ENCODE results near the gene MTHFD1. TPM values are rescaled to one million over a fixed set of nuclear protein-coding genes. Genes with fewer than 3 reads are reported as not detected.
"Not testable (repeated sequence)": the region's sequence is repeated elsewhere in the genome, so short reads cannot be mapped to it uniquely, and the experiment has no call there.

The MTHFD1 gene
- total and polyA plus RNA-seq, 10 donors: 17.6 to 65.9 (median 29.7) TPM

DNA sequence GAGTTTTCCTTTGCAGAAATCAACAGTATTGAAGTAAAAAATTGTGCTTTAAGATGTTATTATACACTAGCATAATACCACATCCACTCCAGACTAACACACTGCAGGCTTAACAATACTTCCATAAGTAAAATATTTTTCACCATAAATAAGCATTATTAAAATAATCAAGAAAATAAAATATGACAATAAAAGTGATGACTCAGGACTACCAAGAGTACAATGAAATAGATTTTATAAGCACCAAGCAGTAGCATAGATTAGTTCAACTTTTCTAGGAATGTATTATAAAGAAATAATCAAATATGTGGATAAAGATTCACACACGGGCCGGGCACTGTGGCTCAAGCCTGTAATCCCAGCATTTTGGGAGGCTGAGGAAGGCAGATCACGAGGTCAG, 40.4 kb upstream of the MTHFD1 start:
- no peak for DNase-seq
- TF ChIP-seq POLR2AphosphoS5 (IDR thresholded peaks at IDR 0.05) (no peak), POLR2A (IDR thresholded peaks at IDR 0.05) (no peak)
- TF ChIP-seq, protein P1, sequence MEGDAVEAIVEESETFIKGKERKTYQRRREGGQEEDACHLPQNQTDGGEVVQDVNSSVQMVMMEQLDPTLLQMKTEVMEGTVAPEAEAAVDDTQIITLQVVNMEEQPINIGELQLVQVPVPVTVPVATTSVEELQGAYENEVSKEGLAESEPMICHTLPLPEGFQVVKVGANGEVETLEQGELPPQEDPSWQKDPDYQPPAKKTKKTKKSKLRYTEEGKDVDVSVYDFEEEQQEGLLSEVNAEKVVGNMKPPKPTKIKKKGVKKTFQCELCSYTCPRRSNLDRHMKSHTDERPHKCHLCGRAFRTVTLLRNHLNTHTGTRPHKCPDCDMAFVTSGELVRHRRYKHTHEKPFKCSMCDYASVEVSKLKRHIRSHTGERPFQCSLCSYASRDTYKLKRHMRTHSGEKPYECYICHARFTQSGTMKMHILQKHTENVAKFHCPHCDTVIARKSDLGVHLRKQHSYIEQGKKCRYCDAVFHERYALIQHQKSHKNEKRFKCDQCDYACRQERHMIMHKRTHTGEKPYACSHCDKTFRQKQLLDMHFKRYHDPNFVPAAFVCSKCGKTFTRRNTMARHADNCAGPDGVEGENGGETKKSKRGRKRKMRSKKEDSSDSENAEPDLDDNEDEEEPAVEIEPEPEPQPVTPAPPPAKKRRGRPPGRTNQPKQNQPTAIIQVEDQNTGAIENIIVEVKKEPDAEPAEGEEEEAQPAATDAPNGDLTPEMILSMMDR (IDR thresholded peaks at IDR 0.05 in 8 of 11, conservative IDR thresholded peaks at IDR 0.05 in 3 of 11): no peak
- 94 to 99% (median 95%) methylated on average over 3 of the region's 3 CpGs for WGBS, 5 donors
- Histone ChIP-seq H3K27ac (no peak overlapping the region), H3K9me3 (no peaks in the 10 kb centered on the region), H3K4me3 (no peak overlapping the region), H3K36me3 (no peaks in the 10 kb centered on the region), H3K4me1 (no peaks in the 10 kb centered on the region), H3K27me3 (replicated peaks in 1 of 7) (no peaks in the 10 kb centered on the region)
- intact Hi-C loops (cut with DNase I; ENCODE audit: low total_unique reads): loop anchor here (10.0 kb wide), 1 partner anchor 127 kb away; no protein-coding TSS in a partner anchor

DNA sequence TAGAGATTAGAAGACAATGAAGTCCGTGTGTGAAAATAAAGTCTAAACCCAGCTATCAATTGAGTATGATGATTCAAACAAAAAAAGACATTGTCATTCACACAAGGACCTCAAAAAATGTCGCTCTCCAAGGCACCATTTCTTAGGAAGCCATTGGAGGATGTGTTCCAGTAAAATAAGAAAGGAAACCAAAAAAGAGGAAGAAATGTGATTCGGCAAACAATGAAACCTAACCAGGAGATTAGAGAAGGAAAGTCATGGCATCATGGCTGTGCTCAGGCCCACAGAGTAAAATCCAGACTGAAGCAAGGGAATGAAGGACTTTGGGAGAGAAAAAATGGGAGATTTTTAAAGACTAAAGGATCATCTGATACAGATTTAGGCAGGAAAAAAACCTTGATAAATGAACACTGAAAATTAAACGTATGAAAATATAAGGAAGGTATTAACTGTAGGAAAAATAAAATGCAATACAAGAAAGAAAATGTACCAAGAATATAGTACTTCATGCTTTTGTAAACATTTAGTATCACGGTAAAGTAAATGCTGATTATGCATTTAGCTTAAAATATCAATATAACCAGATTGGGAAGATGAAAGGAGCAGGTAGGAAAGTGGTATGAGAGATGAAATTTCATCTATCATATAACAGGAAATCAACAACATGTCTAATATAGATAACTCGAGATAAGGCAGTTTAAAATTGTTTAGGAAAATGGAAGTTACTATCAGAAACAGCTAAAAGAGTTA, 38.2 kb upstream of the MTHFD1 start:
- Histone ChIP-seq H3K27me3 (replicated peaks in 1 of 7) (no peaks in the 10 kb centered on the region), H3K27ac (no peak overlapping the region), H3K36me3 (peaks cover 0 to 5% (median 0%) of the 10 kb centered on the region in 6 donors), H3K9me3 (no peaks in the 10 kb centered on the region), H3K4me3 (no peak overlapping the region), H3K4me1 (no peaks in the 10 kb centered on the region)
- no peak for DNase-seq
- intact Hi-C loops (cut with DNase I; ENCODE audit: low total_unique reads): loop anchor here (10.0 kb wide), 1 partner anchor 125 kb away; no protein-coding TSS in a partner anchor
- TF ChIP-seq, protein P1 (IDR thresholded peaks at IDR 0.05 in 8 of 11, conservative IDR thresholded peaks at IDR 0.05 in 3 of 11): no peak
- TF ChIP-seq POLR2A (IDR thresholded peaks at IDR 0.05) (no peak), POLR2AphosphoS5 (IDR thresholded peaks at IDR 0.05) (no peak)
- 77 to 87% (median 81%) methylated on average over 6 of the region's 6 CpGs for WGBS, 5 donors

DNA sequence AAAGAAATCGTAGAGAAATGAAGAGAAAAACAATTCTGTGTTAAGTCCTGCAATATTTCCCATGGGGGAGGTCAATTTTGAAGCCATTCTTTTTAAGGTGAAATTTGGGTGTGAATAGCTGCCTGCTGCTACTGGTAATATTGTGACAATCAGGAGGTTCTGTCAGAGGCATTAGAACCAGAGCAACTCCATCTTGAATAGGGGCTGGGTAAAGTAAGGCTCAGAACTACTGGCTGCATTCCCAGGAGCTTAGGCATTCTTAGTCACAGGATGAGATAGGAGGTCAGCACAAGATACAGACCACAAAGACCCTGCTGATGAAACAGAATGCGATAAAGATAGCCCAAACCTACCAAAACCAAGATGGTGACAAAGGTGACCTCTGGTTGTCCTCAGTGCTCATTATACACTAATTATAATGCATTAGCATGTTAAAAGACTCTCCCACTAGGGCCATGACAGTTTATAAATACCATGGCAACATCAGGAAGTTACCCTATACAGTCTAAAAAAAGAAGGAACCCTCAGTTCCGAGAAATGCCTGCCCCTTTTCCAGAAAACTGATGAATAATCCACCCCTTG, 24.8 kb upstream of the MTHFD1 start:
- Histone ChIP-seq H3K27me3 (replicated peaks in 1 of 7) (no peaks in the 10 kb centered on the region), H3K4me3 (no peak overlapping the region), H3K36me3 (no peaks in the 10 kb centered on the region), H3K27ac (no peak overlapping the region), H3K4me1 (no peaks in the 10 kb centered on the region), H3K9me3 (no peaks in the 10 kb centered on the region)
- TF ChIP-seq, protein P1 (IDR thresholded peaks at IDR 0.05 in 8 of 11, conservative IDR thresholded peaks at IDR 0.05 in 3 of 11): no peak
- TF ChIP-seq POLR2A (IDR thresholded peaks at IDR 0.05): no peak
- no peak for TF ChIP-seq POLR2AphosphoS5 (IDR thresholded peaks at IDR 0.05)
- intact Hi-C loops (cut with DNase I; ENCODE audit: low total_unique reads): no loop called here
- 77 to 85% (median 79%) methylated on average over 3 of the region's 3 CpGs for WGBS, 5 donors
- no peak for DNase-seq

DNA sequence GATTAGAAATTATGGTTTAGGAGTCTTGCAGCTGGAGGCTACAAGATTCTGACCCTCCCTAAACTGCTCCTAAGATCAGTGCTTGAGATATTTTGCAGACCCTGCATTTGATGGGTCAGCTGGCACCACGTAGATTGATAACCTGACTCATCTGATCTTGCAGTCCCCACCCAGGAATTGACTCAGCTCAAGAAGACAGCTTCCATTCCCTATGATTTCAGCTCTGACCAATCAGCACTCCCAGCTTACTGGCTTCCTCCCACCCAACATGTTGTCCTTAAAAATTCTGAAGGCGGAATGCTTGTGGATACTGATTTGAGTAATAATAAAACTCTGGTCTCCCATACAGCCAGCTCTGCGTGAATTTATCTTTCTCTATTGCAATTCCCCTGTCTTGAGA, 23.2 kb upstream of the MTHFD1 start:
- no peaks in the 10 kb centered on the region for H3K36me3 ChIP-seq
- DNase-seq: no peak
- intact Hi-C loops (cut with DNase I; ENCODE audit: low total_unique reads): no loop called here
- H3K9me3 ChIP-seq: no peaks in the 10 kb centered on the region
- H3K27me3 ChIP-seq (replicated peaks in 1 of 7): no peaks in the 10 kb centered on the region
- TF ChIP-seq POLR2A (IDR thresholded peaks at IDR 0.05) (no peak), POLR2AphosphoS5 (IDR thresholded peaks at IDR 0.05) (no peak)
- no peak overlapping the region for H3K4me3 ChIP-seq
- H3K4me1 ChIP-seq: no peaks in the 10 kb centered on the region
- WGBS, 5 donors: 82 to 92% (median 85%) methylated on average over 3 of the region's 3 CpGs
- no peak overlapping the region for H3K27ac ChIP-seq

DNA sequence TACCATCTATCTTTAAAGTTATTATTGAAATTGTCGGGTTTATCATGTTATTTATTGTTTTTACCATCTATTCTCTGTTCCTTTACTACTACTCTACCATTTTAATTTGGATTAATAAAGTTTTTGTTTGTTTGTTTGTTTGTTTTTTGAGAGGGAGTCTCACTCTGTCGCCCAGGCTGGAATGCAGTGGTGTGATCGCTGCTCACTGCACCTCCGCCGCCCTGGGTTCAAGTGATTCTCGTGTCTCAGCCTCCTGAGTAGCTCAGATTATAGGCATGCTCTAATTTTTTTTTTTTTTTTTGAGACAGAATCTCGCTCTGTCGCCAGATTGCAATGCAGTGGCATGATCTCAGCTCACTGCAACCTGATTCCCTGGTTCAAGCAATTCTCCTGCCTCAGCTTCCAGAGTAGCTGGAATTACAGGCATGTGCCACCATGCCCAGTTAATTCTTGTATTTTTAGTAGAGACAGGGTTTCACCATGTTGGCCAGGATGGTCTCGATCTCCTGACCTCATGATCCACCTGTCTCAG, 22.7 kb upstream of the MTHFD1 start:
- H3K27me3 ChIP-seq (replicated peaks in 1 of 7); H3K36me3 ChIP-seq; DNase-seq; intact Hi-C loops (cut with DNase I; ENCODE audit: low total_unique reads); H3K27ac ChIP-seq; H3K4me3 ChIP-seq; H3K4me1 ChIP-seq; H3K9me3 ChIP-seq: not testable (repeated sequence)
- WGBS, 5 donors: 95 to 98% (median 96%) methylated on average over 9 of the region's 9 CpGs

Data from spleen (tissue), 11 donors.